ENCODE results near the gene SPECC1L.
"Not testable (repeated sequence)": the region's sequence is repeated elsewhere in the genome, so short reads cannot be mapped to it uniquely, and the experiment has no call there.

Gene SPECC1L

GRCh38 chr22:24245584-24246561 is 24.8 kb upstream of the SPECC1L start:
- FAIRE-seq = not testable (repeated sequence)

- no peak for FAIRE-seq
Measured at GRCh38 chr22:24247011-24247507, 23.6 kb upstream of the SPECC1L start.

- FAIRE-seq = no peak
Measured at GRCh38 chr22:24247564-24248344, 22.9 kb upstream of the SPECC1L start.

- FAIRE-seq = not testable (repeated sequence)
Measured at GRCh38 chr22:24248611-24249010, 22.0 kb upstream of the SPECC1L start.

- not testable (repeated sequence) for FAIRE-seq
Measured at GRCh38 chr22:24249413-24249812, 21.2 kb upstream of the SPECC1L start.

- not testable (repeated sequence) for FAIRE-seq
Measured at GRCh38 chr22:24251286-24251685, 19.3 kb upstream of the SPECC1L start.

GRCh38 chr22:24253126-24253525 is 17.5 kb upstream of the SPECC1L start:
- not testable (repeated sequence) for FAIRE-seq

- FAIRE-seq = not testable (repeated sequence)
Measured at GRCh38 chr22:24256136-24256535, 14.5 kb upstream of the SPECC1L start.

GRCh38 chr22:24256736-24257135 is 13.9 kb upstream of the SPECC1L start:
- not testable (repeated sequence) for FAIRE-seq

GRCh38 chr22:24259459-24259858 is 11.2 kb upstream of the SPECC1L start:
- FAIRE-seq = not testable (repeated sequence)

GRCh38 chr22:24262185-24262749 is 8.4 kb upstream of the SPECC1L start:
- FAIRE-seq = not testable (repeated sequence)

- not testable (repeated sequence) for FAIRE-seq
Measured at GRCh38 chr22:24263479-24263878, 7.2 kb upstream of the SPECC1L start.

GRCh38 chr22:24264329-24264896 is 6.2 kb upstream of the SPECC1L start:
- FAIRE-seq = not testable (repeated sequence)

GRCh38 chr22:24265734-24266133 is 4.9 kb upstream of the SPECC1L start:
- FAIRE-seq = no peak

- not testable (repeated sequence) for FAIRE-seq
Measured at GRCh38 chr22:24266495-24266894, 4.1 kb upstream of the SPECC1L start.

- no peak for FAIRE-seq
Measured at GRCh38 chr22:24271386-24271854, 789 bp downstream of the SPECC1L start.

- not testable (repeated sequence) for FAIRE-seq
Measured at GRCh38 chr22:24273031-24273430, 2.4 kb downstream of the SPECC1L start.

- not testable (repeated sequence) for FAIRE-seq
Measured at GRCh38 chr22:24273906-24274305, 3.3 kb downstream of the SPECC1L start.

- not testable (repeated sequence) for FAIRE-seq
Measured at GRCh38 chr22:24274696-24275405, 4.2 kb downstream of the SPECC1L start.

GRCh38 chr22:24280363-24280762 is 9.7 kb downstream of the SPECC1L start:
- FAIRE-seq = not testable (repeated sequence)

- no peak for FAIRE-seq
Measured at GRCh38 chr22:24282401-24282800, 11.8 kb downstream of the SPECC1L start.

GRCh38 chr22:24284747-24285203 is 14.1 kb downstream of the SPECC1L start:
- no peak for FAIRE-seq
